ENCODE measurements around the gene DLEU7. TPM values are rescaled to one million over a fixed set of nuclear protein-coding genes. Genes with fewer than 3 reads are reported as not detected.

DLEU7 gene
- total RNA-seq, 1 donor from 2014 or later = 3.3 TPM

DNA sequence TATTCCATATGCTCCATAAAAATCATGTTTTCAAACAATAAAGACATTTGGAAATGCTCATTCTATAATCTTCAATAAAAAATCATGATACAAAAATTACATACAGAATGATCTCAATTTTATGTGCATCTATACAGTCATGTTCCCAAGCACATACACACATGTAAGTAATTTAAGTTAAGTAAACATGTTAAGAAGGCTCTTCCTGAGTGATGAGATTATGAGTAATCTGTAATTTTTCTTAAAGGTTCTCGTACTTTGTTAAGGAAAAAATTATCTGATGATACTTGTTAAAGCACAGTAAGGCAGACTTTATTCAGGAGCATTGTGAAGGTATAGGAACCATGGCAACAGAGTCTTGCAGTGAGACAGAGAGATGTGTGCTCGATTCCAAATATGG lies 30.0 kb upstream of the DLEU7 start:
- no peak overlapping the region for H3K27ac ChIP-seq
- H3K4me3 ChIP-seq = no peak overlapping the region
- ATAC-seq = no peak
- H3K27me3 ChIP-seq (ENCODE audit: low read depth) = no peaks in the 10 kb centered on the region
- no peaks in the 10 kb centered on the region for H3K9me3 ChIP-seq
- no peak for DNase-seq
- no peak for TF ChIP-seq CTCF (IDR thresholded peaks at IDR 0.05)
- intact Hi-C loops (cut with DNase I) = no loop called here
- H3K4me1 ChIP-seq = no peaks in the 10 kb centered on the region
- H3K36me3 ChIP-seq = no peaks in the 10 kb centered on the region

GRCh38 chr13:50871405-50871804 lies 27.9 kb upstream of the DLEU7 start:
- DNase-seq (no peak), ATAC-seq (no peak)
- H3K4me3 ChIP-seq = no peak overlapping the region
- intact Hi-C loops (cut with DNase I) = no loop called here
- no peak overlapping the region for H3K27ac ChIP-seq
- H3K9me3 ChIP-seq = no peaks in the 10 kb centered on the region
- TF ChIP-seq CTCF (IDR thresholded peaks at IDR 0.05) = no peak
- H3K27me3 ChIP-seq (ENCODE audit: low read depth) = no peaks in the 10 kb centered on the region
- no peaks in the 10 kb centered on the region for H3K4me1 ChIP-seq
- H3K36me3 ChIP-seq = no peaks in the 10 kb centered on the region

DNA sequence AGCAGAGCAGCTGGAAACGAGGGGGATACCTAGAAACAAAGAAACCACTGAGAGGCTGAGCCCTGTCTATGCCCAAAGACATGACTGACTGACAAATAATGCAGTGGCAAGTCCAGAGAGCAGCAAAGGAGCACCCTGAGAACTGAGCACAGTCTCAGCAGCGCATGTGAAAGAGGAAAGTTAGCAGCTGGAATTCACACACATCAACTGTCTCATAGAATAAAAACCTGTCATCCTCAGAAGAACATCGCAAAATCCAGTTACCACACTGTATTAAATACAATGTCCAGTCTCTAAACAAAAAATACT lies 24.1 kb upstream of the DLEU7 start:
- DNase-seq = no peak

DNA sequence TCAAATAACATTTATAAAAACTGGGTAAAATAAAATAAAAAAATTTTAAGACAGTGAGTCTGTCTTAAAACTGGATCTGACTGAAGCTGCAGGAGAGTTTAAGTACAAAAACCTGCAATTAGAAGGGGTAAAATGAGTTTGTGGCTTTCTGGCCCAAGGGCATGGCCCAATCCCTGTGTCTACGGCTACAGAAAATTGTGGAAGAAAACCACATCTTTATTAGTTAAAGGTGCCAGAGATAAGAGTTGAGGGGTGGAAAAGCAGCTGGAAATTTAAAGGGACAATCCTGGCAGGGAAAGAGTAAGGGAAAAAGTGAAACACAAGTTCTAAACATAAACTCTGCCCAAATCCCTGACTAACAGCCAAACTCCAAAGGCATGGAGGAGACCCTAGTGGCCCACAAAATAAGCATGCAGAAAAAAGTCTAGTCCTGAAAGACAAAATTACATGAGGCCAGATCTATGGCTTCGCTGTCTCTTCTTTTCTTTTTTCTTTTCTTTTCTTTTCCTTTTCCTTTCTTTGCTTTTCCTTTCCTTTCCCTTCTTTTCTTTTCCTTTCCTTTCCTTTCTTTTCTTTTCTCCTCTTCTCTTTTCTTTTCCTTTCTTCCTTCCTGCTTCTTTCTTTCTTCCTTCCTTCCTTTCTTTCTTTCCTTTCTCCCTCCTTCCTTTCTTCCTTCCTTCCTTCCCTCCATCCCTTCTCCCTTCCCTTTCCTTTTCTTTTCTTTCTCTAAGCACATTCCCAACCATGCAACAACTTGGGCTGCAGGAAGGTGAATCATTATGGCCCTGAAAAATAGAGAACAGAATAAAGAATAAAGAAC lies 23.5 kb upstream of the DLEU7 start:
- intact Hi-C loops (cut with DNase I) = no loop called here

More for the DNA sequence above, 24.1 kb upstream of the DLEU7 start:
- Histone ChIP-seq H3K4me3 (no peak overlapping the region), H3K36me3 (no peaks in the 10 kb centered on the region), H3K27me3 (ENCODE audit: low read depth) (no peaks in the 10 kb centered on the region), H3K4me1 (no peaks in the 10 kb centered on the region), H3K9me3 (no peaks in the 10 kb centered on the region), H3K27ac (no peak overlapping the region)
- TF ChIP-seq CTCF (IDR thresholded peaks at IDR 0.05) = no peak
- no peak for ATAC-seq
- intact Hi-C loops (cut with DNase I) = no loop called here

GRCh38 chr13:50864492-50864891 lies 21.0 kb upstream of the DLEU7 start:
- H3K4me1 ChIP-seq = no peaks in the 10 kb centered on the region
- ATAC-seq (no peak), DNase-seq (no peak)
- intact Hi-C loops (cut with DNase I) = no loop called here
- H3K4me3 ChIP-seq = no peak overlapping the region
- no peak for TF ChIP-seq CTCF (IDR thresholded peaks at IDR 0.05)
- no peaks in the 10 kb centered on the region for H3K27me3 ChIP-seq (ENCODE audit: low read depth)
- no peak overlapping the region for H3K27ac ChIP-seq
- H3K36me3 ChIP-seq = no peaks in the 10 kb centered on the region
- no peaks in the 10 kb centered on the region for H3K9me3 ChIP-seq

More for the DNA sequence above, 23.5 kb upstream of the DLEU7 start:
- Histone ChIP-seq H3K9me3 (no peaks in the 10 kb centered on the region), H3K36me3 (no peaks in the 10 kb centered on the region), H3K4me1 (no peaks in the 10 kb centered on the region), H3K4me3 (no peak overlapping the region), H3K27me3 (ENCODE audit: low read depth) (no peaks in the 10 kb centered on the region), H3K27ac (no peak overlapping the region)
- no peak for ATAC-seq
- no peak for DNase-seq
- no peak for TF ChIP-seq CTCF (IDR thresholded peaks at IDR 0.05)

All from lower lobe of right lung (tissue), 2 donors.